ENCODE results near the gene ACAP1. TPM values are rescaled to one million over a fixed set of nuclear protein-coding genes. Genes with fewer than 3 reads are reported as not detected.

ACAP1 gene
- total RNA-seq, 1 donor from 2014 or later = 3.6 TPM

Other genes starting within 250 kb of the ACAP1 start
- gene ASGR2, start 221.7 kb upstream of the ACAP1 start, total RNA-seq = not detected in 2 replicates
- 6.9 and 9.0 TPM in 2 replicates for gene ASGR1, start 157.2 kb upstream of the ACAP1 start, total RNA-seq
- 6.1 and 12.9 TPM in 2 replicates for gene DLG4, start 116.7 kb upstream of the ACAP1 start, total RNA-seq
- 219 and 344 TPM in 2 replicates for gene ACADVL, start 116.6 kb upstream of the ACAP1 start, total RNA-seq
- 57.1 and 69.8 TPM in 2 replicates for gene DVL2, start 102.0 kb upstream of the ACAP1 start, total RNA-seq
- gene PHF23, start 97.1 kb upstream of the ACAP1 start, total RNA-seq = 41.3 and 53.3 TPM in 2 replicates
- 277 and 595 TPM in 2 replicates for gene GABARAP, start 94.1 kb upstream of the ACAP1 start, total RNA-seq
- gene CTDNEP1, start 84.8 kb upstream of the ACAP1 start, total RNA-seq = 96.0 and 97.1 TPM in 2 replicates
- gene ELP5, start 84.3 kb upstream of the ACAP1 start, total RNA-seq = 20.8 and 29.0 TPM in 2 replicates
- gene CLDN7, start 74.1 kb upstream of the ACAP1 start, total RNA-seq = 248 and 250 TPM in 2 replicates
- 0.38 and 1.1 TPM in 2 replicates for gene SLC2A4, start 54.8 kb upstream of the ACAP1 start, total RNA-seq
- 0.08 and 0.48 TPM in 2 replicates for gene YBX2, start 41.9 kb upstream of the ACAP1 start, total RNA-seq
- 460 and 490 TPM in 2 replicates for gene EIF5A, start 28.9 kb upstream of the ACAP1 start, total RNA-seq
- 73.5 and 76.0 TPM in 2 replicates for gene GPS2, start 21.2 kb upstream of the ACAP1 start, total RNA-seq
- gene NEURL4, start 7.2 kb upstream of the ACAP1 start, total RNA-seq = 16.3 and 29.9 TPM in 2 replicates
- 14.9 and 15.5 TPM in 2 replicates for gene KCTD11, start 15.6 kb downstream of the ACAP1 start, total RNA-seq
- not detected in 2 replicates for gene TMEM95, start 18.6 kb downstream of the ACAP1 start, total RNA-seq
- gene TNK1, start 44.6 kb downstream of the ACAP1 start, total RNA-seq = 4.0 and 13.3 TPM in 2 replicates
- gene PLSCR3, start 58.0 kb downstream of the ACAP1 start, total RNA-seq = 61.8 and 74.7 TPM in 2 replicates
- gene TMEM256, start 67.6 kb downstream of the ACAP1 start, total RNA-seq = 66.9 and 77.1 TPM in 2 replicates
- gene NLGN2, start 71.3 kb downstream of the ACAP1 start, total RNA-seq = 8.3 and 8.4 TPM in 2 replicates
- not detected in 2 replicates for gene SPEM1, start 83.8 kb downstream of the ACAP1 start, total RNA-seq
- not detected in 2 replicates for gene SPEM2, start 89.1 kb downstream of the ACAP1 start, total RNA-seq
- not detected in 2 replicates for gene SPEM3, start 92.3 kb downstream of the ACAP1 start, total RNA-seq
- 31.7 and 34.9 TPM in 2 replicates for gene TMEM102, start 98.9 kb downstream of the ACAP1 start, total RNA-seq
- 1.5 and 1.8 TPM in 2 replicates for gene FGF11, start 103.0 kb downstream of the ACAP1 start, total RNA-seq
- 19.0 and 21.6 TPM in 2 replicates for gene CHRNB1, start 108.5 kb downstream of the ACAP1 start, total RNA-seq
- gene ZBTB4, start 143.1 kb downstream of the ACAP1 start, total RNA-seq = 26.3 and 28.3 TPM in 2 replicates
- not detected in 2 replicates for gene SLC35G6, start 144.9 kb downstream of the ACAP1 start, total RNA-seq
- 56.9 and 57.8 TPM in 2 replicates for gene POLR2A, start 147.8 kb downstream of the ACAP1 start, total RNA-seq
- 9.0 and 9.4 TPM in 2 replicates for gene TNFSF12, start 212.5 kb downstream of the ACAP1 start, total RNA-seq
- 13.5 and 14.3 TPM in 2 replicates for gene TNFSF13, start 222.2 kb downstream of the ACAP1 start, total RNA-seq
- gene SENP3, start 225.4 kb downstream of the ACAP1 start, total RNA-seq = 107 and 109 TPM in 2 replicates
- gene CD68, start 243.1 kb downstream of the ACAP1 start, total RNA-seq = 7.4 and 8.7 TPM in 2 replicates
- 161 and 187 TPM in 2 replicates for gene MPDU1, start 247.3 kb downstream of the ACAP1 start, total RNA-seq

Measured in kidney epithelial cell (primary cell).